HepG2 (cell line): Measurements from ENCODE around the gene DMTF1. TPM values are rescaled to one million over a fixed set of nuclear protein-coding genes. Genes with fewer than 3 reads are reported as not detected.
A peak's percentile ranks its signal among the peaks of the same experiment; 100 is the strongest.

Source experiments
- AGO1 ChIP-seq: fragments of 200-400 bp; formaldehyde crosslinking; IDR thresholded peaks from 2 replicates; pipeline ENCODE4 v1.6.1; 2017; ENCODE audit warnings: mild to moderate bottlenecking, low read depth, low read length, moderate library complexity; ENCODE audit not compliant: poor library complexity, severe bottlenecking
- AKAP8 ChIP-seq: sonication (generic); formaldehyde crosslinking; IDR thresholded peaks from 2 replicates; pipeline ENCODE4 v1.5.1; 2020; ENCODE audit warnings: mild to moderate bottlenecking, missing genetic modification reagents
- FOXA3 ChIP-seq: IDR thresholded peaks from 2 replicates; pipeline ENCODE4 v1.6.1; 2016; ENCODE audit warnings: missing genetic modification reagents, missing compliant biosample characterization
- GATAD2A ChIP-seq: IDR thresholded peaks from 2 replicates; pipeline ENCODE4 v1.6.1; 2016
- GTF3A ChIP-seq: sonication (generic); formaldehyde crosslinking; conservative IDR thresholded peaks from 2 replicates; pipeline ENCODE4 v1.4.0; 2020; ENCODE audit warnings: mild to moderate bottlenecking, missing genetic modification reagents
- HNRNPLL ChIP-seq: fragments of 200-400 bp; formaldehyde crosslinking; IDR thresholded peaks from 2 replicates; pipeline ENCODE4 v1.6.1; 2017; ENCODE audit warnings: mild to moderate bottlenecking, low read depth, low read length; ENCODE audit not compliant: poor library complexity, severe bottlenecking
- HOXD1 ChIP-seq: sonication (generic); formaldehyde crosslinking; IDR thresholded peaks from 2 replicates; pipeline ENCODE4 v1.5.0; 2020; ENCODE audit warnings: missing genetic modification reagents
- NFYC ChIP-seq: IDR thresholded peaks from 2 replicates; pipeline ENCODE4 v1.6.1; 2016; ENCODE audit warnings: missing genetic modification reagents, missing compliant biosample characterization
- SP5 ChIP-seq: IDR thresholded peaks from 2 replicates; pipeline ENCODE4 v1.6.1; 2016; ENCODE audit warnings: low read depth, borderline replicate concordance
- TOPORS ChIP-seq: sonication (generic); formaldehyde crosslinking; IDR thresholded peaks from 2 replicates; pipeline ENCODE4 v1.8.0; 2023; ENCODE audit warnings: mild to moderate bottlenecking, missing genetic modification reagents
- ZBTB20 ChIP-seq: sonication (generic); formaldehyde crosslinking; IDR thresholded peaks from 2 replicates; pipeline ENCODE4 v1.8.1; 2023; ENCODE audit warnings: missing genetic modification reagents, low read depth, mild to moderate bottlenecking, borderline replicate concordance
- ZFP90 ChIP-seq: sonication (generic); formaldehyde crosslinking; IDR thresholded peaks from 2 replicates; pipeline ENCODE4 v1.8.0; 2022; ENCODE audit warnings: missing genetic modification reagents, mild to moderate bottlenecking, inconsistent platforms, borderline replicate concordance
- ZIK1 ChIP-seq: sonication (generic); formaldehyde crosslinking; IDR thresholded peaks from 2 replicates; pipeline ENCODE4 v1.5.0; 2020; ENCODE audit warnings: mild to moderate bottlenecking, low read depth, missing genetic modification reagents, borderline replicate concordance
- ZKSCAN1 ChIP-seq: fragments of 150-350 bp; IDR thresholded peaks from 2 replicates; pipeline ENCODE4 v1.6.1; 2014; ENCODE audit warnings: low read length
- ZNF20 ChIP-seq: sonication (generic); formaldehyde crosslinking; IDR thresholded peaks from 2 replicates; pipeline ENCODE4 v1.4.0; 2020; ENCODE audit warnings: mild to moderate bottlenecking, moderate library complexity, missing genetic modification reagents
- ZNF260 ChIP-seq: sonication (generic); formaldehyde crosslinking; IDR thresholded peaks from 2 replicates; pipeline ENCODE4 v1.4.0; 2020; ENCODE audit warnings: missing genetic modification reagents, low read depth, mild to moderate bottlenecking, borderline replicate concordance
- ZNF326 ChIP-seq: sonication (generic); formaldehyde crosslinking; IDR thresholded peaks from 2 replicates; pipeline ENCODE4 v1.4.0; 2020; ENCODE audit warnings: missing genetic modification reagents, borderline replicate concordance
- ZNF816 ChIP-seq: sonication (generic); formaldehyde crosslinking; IDR thresholded peaks from 2 replicates; pipeline ENCODE4 v1.8.0; 2022; ENCODE audit warnings: missing genetic modification reagents, mild to moderate bottlenecking, borderline replicate concordance
- ZSCAN29 ChIP-seq: sonication (generic); formaldehyde crosslinking; conservative IDR thresholded peaks from 2 replicates; pipeline ENCODE4 v1.4.0; 2020; ENCODE audit warnings: mild to moderate bottlenecking, missing genetic modification reagents
- polyA plus RNA-seq, 8 experiments: library from polyadenylated mRNA; depleted of rRNA in 3 of 8; stranded (reverse) in 7 of 8; unstranded in 1 of 8; fragments of >200 nt; fragmentation: Illumina TruSeq in 4 of 8; extraction: Trizol in 4 of 8; gene quantifications; 2 replicates each; pipeline versions ENCODE4 v1.2.1 to v1.2.3, GENCODE V29; 2011 to 2016; ENCODE audit warnings: low read depth in 4 of 8, missing spikeins in 1 of 8, mixed read lengths in 1 of 8; ENCODE audit not compliant: insufficient read depth in 1 of 8
- total RNA-seq, 5 experiments: library from RNA; depleted of rRNA; stranded (reverse); fragments of >200 nt; fragmentation: Illumina TruSeq; extraction: Trizol; gene quantifications; 2 replicates each; pipeline ENCODE4 v1.2.3, GENCODE V29; 2016; ENCODE audit warnings: low read depth in 1 of 5
- TF ChIP-seq, protein P1 (sequence below), 2 experiments: sonication (generic) in 1 of 2; formaldehyde crosslinking in 1 of 2; IDR thresholded peaks; 2 replicates each; pipeline versions ENCODE4 v1.4.0 to v1.6.1; 2018 to 2020; ENCODE audit warnings: missing genetic modification reagents in 2 of 2, borderline replicate concordance in 1 of 2, low read depth in 1 of 2, mild to moderate bottlenecking in 1 of 2, missing biosample characterization in 1 of 2
- TF ChIP-seq, protein P2 (sequence below): sonication (generic); formaldehyde crosslinking; IDR thresholded peaks from 2 replicates; pipeline ENCODE4 v1.8.0; 2022; ENCODE audit warnings: mild to moderate bottlenecking, missing genetic modification reagents
- TF ChIP-seq, protein P3 (sequence below): sonication (generic); formaldehyde crosslinking; IDR thresholded peaks from 2 replicates; pipeline ENCODE4 v1.5.0; 2020; ENCODE audit warnings: mild to moderate bottlenecking, missing genetic modification reagents
- TF ChIP-seq, protein P4 (sequence below): sonication (generic); formaldehyde crosslinking; IDR thresholded peaks from 2 replicates; pipeline ENCODE4 v1.5.0; 2020; ENCODE audit warnings: mild to moderate bottlenecking, missing genetic modification reagents

Gene DMTF1
- total and polyA plus RNA-seq, 2 of the 13 experiments (the other 11 are each of a cell fraction or from before 2014, with no cell fraction given): 45.8 to 132 TPM

DNA sequence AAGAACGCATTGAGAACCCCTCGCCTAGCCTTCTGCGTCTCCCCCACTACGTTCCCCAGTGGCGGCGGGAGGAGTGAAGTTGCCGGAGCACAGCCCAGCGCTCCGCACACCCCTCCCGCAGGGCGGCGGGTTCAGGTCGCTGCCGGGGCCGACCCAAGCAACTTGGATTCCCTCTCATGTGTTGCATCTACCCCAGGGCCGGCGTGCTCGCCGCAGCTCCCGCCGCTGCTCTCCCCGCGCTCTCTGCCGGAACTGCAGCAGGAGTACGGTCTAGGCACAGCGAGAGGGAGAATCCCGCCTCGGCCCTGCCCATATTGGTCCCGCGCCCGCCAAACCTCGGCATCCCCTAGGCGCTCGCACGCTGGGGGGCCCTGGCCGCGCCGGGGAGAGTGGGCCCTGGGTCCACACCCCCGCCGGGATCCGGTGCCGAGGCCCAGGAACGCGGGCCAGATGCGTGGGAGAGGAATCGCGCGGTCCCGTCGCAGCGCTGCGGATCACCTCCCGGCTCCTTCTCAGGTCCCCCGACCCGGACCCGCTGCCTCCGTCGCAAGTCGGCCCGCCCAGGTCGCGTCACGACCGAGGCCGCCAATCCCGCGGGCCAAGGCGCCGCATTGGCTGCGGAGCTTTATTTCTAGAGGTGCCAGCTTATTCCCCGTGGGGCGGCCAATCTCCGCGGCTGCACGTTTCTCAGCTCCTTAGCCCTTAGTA, 67.9 kb downstream of the DMTF1 start (continued):
- TF ChIP-seq, protein P1, sequence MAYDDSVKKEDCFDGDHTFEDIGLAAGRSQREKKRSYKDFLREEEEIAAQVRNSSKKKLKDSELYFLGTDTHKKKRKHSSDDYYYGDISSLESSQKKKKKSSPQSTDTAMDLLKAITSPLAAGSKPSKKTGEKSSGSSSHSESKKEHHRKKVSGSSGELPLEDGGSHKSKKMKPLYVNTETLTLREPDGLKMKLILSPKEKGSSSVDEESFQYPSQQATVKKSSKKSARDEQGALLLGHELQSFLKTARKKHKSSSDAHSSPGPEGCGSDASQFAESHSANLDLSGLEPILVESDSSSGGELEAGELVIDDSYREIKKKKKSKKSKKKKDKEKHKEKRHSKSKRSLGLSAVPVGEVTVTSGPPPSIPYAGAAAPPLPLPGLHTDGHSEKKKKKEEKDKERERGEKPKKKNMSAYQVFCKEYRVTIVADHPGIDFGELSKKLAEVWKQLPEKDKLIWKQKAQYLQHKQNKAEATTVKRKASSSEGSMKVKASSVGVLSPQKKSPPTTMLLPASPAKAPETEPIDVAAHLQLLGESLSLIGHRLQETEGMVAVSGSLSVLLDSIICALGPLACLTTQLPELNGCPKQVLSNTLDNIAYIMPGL (CRISPR knock-in tag; IDR thresholded peaks at IDR 0.05; ENCODE audit: borderline replicate concordance in 1 of 2, low read depth in 1 of 2): peak; percentile 14 to 45; a peak in 1 of 4 replicates
- TF ChIP-seq ZFP90 (CRISPR knock-in tag): no peak
- TF ChIP-seq ZIK1: peak; percentile 30; the same call in 1 of the 2 replicates
- no peak for TF ChIP-seq ZBTB20
- TF ChIP-seq ZNF20 (CRISPR knock-in tag): no peak
- TF ChIP-seq HNRNPLL: peak; percentile 69
- TF ChIP-seq SP5: no peak; the same call in 1 of the 2 replicates
- TF ChIP-seq AKAP8 (CRISPR knock-in tag): no peak
- TF ChIP-seq HOXD1 (CRISPR knock-in tag): no peak
- no peak for TF ChIP-seq TOPORS (CRISPR knock-in tag)
- no peak for TF ChIP-seq ZNF326 (CRISPR knock-in tag)
- TF ChIP-seq ZNF260: no peak
- TF ChIP-seq GATAD2A (CRISPR knock-in tag): peak; percentile 16; the same call in 1 of the 2 replicates
- TF ChIP-seq, protein P2, sequence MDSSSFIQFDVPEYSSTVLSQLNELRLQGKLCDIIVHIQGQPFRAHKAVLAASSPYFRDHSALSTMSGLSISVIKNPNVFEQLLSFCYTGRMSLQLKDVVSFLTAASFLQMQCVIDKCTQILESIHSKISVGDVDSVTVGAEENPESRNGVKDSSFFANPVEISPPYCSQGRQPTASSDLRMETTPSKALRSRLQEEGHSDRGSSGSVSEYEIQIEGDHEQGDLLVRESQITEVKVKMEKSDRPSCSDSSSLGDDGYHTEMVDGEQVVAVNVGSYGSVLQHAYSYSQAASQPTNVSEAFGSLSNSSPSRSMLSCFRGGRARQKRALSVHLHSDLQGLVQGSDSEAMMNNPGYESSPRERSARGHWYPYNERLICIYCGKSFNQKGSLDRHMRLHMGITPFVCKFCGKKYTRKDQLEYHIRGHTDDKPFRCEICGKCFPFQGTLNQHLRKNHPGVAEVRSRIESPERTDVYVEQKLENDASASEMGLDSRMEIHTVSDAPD (CRISPR knock-in tag): no peak
- no peak for TF ChIP-seq AGO1
- TF ChIP-seq, protein P3, sequence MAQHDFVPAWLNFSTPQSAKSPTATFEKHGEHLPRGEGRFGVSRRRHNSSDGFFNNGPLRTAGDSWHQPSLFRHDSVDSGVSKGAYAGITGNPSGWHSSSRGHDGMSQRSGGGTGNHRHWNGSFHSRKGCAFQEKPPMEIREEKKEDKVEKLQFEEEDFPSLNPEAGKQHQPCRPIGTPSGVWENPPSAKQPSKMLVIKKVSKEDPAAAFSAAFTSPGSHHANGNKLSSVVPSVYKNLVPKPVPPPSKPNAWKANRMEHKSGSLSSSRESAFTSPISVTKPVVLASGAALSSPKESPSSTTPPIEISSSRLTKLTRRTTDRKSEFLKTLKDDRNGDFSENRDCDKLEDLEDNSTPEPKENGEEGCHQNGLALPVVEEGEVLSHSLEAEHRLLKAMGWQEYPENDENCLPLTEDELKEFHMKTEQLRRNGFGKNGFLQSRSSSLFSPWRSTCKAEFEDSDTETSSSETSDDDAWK: no peak
- TF ChIP-seq NFYC (CRISPR knock-in tag): peak; percentile 74
- peak; percentile 67; the same call in 1 of the 2 replicates for TF ChIP-seq ZSCAN29 (CRISPR knock-in tag)
- TF ChIP-seq ZNF816 (CRISPR knock-in tag): no peak
- no peak for TF ChIP-seq FOXA3 (CRISPR knock-in tag)
- no peak for TF ChIP-seq ZKSCAN1
- TF ChIP-seq GTF3A (CRISPR knock-in tag): no peak; the same call in 1 of the 2 replicates
- TF ChIP-seq, protein P4, sequence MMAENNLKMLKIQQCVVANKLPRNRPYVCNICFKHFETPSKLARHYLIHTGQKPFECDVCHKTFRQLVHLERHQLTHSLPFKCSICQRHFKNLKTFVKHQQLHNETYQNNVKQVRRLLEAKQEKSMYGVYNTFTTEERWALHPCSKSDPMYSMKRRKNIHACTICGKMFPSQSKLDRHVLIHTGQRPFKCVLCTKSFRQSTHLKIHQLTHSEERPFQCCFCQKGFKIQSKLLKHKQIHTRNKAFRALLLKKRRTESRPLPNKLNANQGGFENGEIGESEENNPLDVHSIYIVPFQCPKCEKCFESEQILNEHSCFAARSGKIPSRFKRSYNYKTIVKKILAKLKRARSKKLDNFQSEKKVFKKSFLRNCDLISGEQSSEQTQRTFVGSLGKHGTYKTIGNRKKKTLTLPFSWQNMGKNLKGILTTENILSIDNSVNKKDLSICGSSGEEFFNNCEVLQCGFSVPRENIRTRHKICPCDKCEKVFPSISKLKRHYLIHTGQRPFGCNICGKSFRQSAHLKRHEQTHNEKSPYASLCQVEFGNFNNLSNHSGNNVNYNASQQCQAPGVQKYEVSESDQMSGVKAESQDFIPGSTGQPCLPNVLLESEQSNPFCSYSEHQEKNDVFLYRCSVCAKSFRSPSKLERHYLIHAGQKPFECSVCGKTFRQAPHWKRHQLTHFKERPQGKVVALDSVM (CRISPR knock-in tag): peak; percentile 38; the same call in 1 of the 2 replicates
